PC-3 (cell line): ENCODE data around the gene DNAAF5. TPM values are rescaled to one million over a fixed set of nuclear protein-coding genes. Genes with fewer than 3 reads are reported as not detected.
"Not testable (repeated sequence)": the region's sequence is repeated elsewhere in the genome, so short reads cannot be mapped to it uniquely, and the experiment has no call there.

ENCODE experiments used
- ATAC-seq: fragments of 200-7000 bp; cut with Tn5 transposase; 2 replicates; pipeline ENCODE4 v1.9.1; 2020; ENCODE audit warnings: mild to moderate bottlenecking, moderate library complexity
- BruUV-seq: library from RNA; stranded (reverse); fragments of 400-500 nt; replicated peaks from 2 replicates; lab custom pipeline; 2021; lab: Mats Ljungman, UMichigan
- CTCF ChIA-PET: fragments of 300-600 bp; sonication (Branson Sonifier 250); formaldehyde crosslinking; loops from one replicate; lab custom pipeline; 2022; ENCODE audit warnings: antibody characterized with exemption; lab: Charles Lee
- POLR2A ChIA-PET: fragments of 300-600 bp; sonication (Branson Sonifier 250); formaldehyde crosslinking; loops from one replicate; lab custom pipeline; 2022; ENCODE audit warnings: antibody characterized with exemption; ENCODE audit not compliant: unreplicated experiment; lab: Charles Lee
- DNase-seq: peaks from one replicate; pipeline ENCODE4 v3.0.0-alpha.2; 2015
- H2AFZ ChIP-seq: fragments of 300-600 bp; sonication (generic); 2 replicates; pipeline ENCODE4 v1.6.0; 2016; ENCODE audit warnings: antibody characterized with exemption, low read length
- H3F3A ChIP-seq: fragments of 300-600 bp; sonication (generic); one replicate; pipeline ENCODE4 v1.6.0; 2017; ENCODE audit warnings: antibody characterized with exemption, low read length, control low read depth, mild to moderate bottlenecking; ENCODE audit not compliant: unreplicated experiment
- H3K27ac ChIP-seq: fragments of 300-600 bp; sonication (generic); 2 replicates; pipeline ENCODE4 v1.5.1; 2016; ENCODE audit warnings: mild to moderate bottlenecking, low read length
- H3K27me3 ChIP-seq: fragments of 300-600 bp; sonication (generic); 2 replicates; pipeline ENCODE4 v1.6.1; 2016; ENCODE audit warnings: low read length, mixed read lengths
- H3K36me3 ChIP-seq: fragments of 300-600 bp; sonication (generic); 2 replicates; pipeline ENCODE4 v1.6.1; 2016; ENCODE audit warnings: low read depth, mixed run types, low read length, mixed read lengths
- H3K4me1 ChIP-seq: fragments of 300-600 bp; sonication (generic); 2 replicates; pipeline ENCODE4 v1.5.1; 2016; ENCODE audit warnings: low read length; ENCODE audit not compliant: insufficient read depth
- H3K4me2 ChIP-seq: fragments of 300-600 bp; sonication (generic); 2 replicates; pipeline ENCODE4 v1.6.0; 2016; ENCODE audit warnings: low read length
- H3K4me3 ChIP-seq: fragments of 300-600 bp; sonication (generic); 2 replicates; pipeline ENCODE4 v1.5.1; 2016; ENCODE audit warnings: mild to moderate bottlenecking, low read length, mixed read lengths
- H3K79me2 ChIP-seq: fragments of 300-600 bp; sonication (generic); 2 replicates; pipeline ENCODE4 v1.6.1; 2017; ENCODE audit warnings: low read length, mixed read lengths
- H3K9ac ChIP-seq: fragments of 300-600 bp; sonication (generic); 2 replicates; pipeline ENCODE4 v1.6.0; 2016; ENCODE audit warnings: mild to moderate bottlenecking, low read length
- H3K9me2 ChIP-seq: fragments of 300-600 bp; sonication (generic); replicated peaks from 2 replicates; pipeline ENCODE4 v1.6.1; 2016; ENCODE audit warnings: mixed run types, low read length, mixed read lengths
- H3K9me3 ChIP-seq: fragments of 300-600 bp; sonication (generic); 2 replicates; pipeline ENCODE4 v1.6.1; 2016; ENCODE audit warnings: low read length, mixed read lengths
- H4K20me1 ChIP-seq: fragments of 300-600 bp; sonication (generic); 2 replicates; pipeline ENCODE4 v1.6.1; 2016; ENCODE audit warnings: low read length, mixed read lengths
- EZH2 ChIP-seq: fragments of 300-600 bp; sonication (generic); IDR thresholded peaks from one replicate; pipeline ENCODE4 v1.6.1; 2017; ENCODE audit warnings: antibody characterized with exemption, mild to moderate bottlenecking, low read length; ENCODE audit not compliant: unreplicated experiment
- EZH2phosphoT487 ChIP-seq: fragments of 300-600 bp; sonication (generic); IDR thresholded peaks from 2 replicates; pipeline ENCODE4 v1.6.1; 2018; ENCODE audit warnings: mild to moderate bottlenecking, antibody characterized with exemption, low read length, borderline replicate concordance
- intact Hi-C: fragments of 100-400 bp; cut with micrococcal nuclease; formaldehyde crosslinking; loops from 2 replicates; pipeline ENCODE4 v1.9.0; 2023
- total RNA-seq: library from RNA; depleted of rRNA; stranded (reverse); fragments of >200 nt; gene quantifications from 2 replicates; pipeline ENCODE4 v1.2.3, GENCODE V29; 2014
- TF ChIP-seq, protein P1 (sequence below): fragments of 300-600 bp; sonication (generic); conservative IDR thresholded peaks from 2 replicates; pipeline ENCODE4 v1.5.1; 2017; ENCODE audit warnings: antibody characterized with exemption, low read depth, mild to moderate bottlenecking, low read length

Gene DNAAF5
- total RNA-seq, 1 experiment from 2014 or later = 66.3 TPM

DNA sequence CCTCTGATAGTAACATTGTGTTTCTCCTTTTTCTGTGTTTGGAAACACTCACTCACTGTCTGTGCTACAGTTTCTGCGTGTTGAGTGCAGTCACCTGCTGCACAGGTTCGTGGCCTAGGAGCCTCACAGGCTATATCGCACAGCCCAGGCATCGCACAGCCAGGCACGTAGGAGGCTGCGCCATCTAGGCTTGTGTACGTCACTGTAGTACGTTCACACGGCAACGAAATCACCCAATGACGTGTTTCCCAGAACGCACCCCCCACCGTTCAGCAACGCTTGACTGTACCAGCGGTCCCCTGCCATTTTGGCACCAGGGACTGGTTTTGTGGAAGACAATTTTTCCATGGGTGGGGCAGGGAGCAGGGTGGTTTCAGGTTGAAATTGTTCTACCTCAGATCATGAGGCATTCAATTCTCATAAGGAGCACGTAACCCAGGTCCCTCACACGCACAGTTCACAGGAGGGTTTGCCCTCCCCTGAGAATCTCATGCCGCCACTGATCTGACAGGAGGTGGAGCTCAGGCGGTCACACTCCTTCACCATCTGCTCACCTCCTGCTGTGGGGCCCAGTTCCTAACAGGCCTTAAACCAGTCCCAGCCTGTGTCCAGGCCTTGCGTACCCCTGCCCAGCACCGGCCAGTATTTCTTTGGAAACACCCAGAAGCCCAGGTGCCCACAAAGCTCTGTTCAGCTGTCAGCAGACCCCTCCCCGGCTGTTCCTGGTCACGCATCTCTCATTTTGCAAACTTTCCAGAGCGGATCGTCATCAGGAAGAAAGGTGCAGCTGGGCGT, 23.8 kb downstream of the DNAAF5 start:
- ChIA-PET POLR2A (no interaction called here), CTCF (no interaction called here)
- H3K27ac ChIP-seq = no peak overlapping the region
- H2AFZ ChIP-seq = no peak overlapping the region
- TF ChIP-seq, protein P1, sequence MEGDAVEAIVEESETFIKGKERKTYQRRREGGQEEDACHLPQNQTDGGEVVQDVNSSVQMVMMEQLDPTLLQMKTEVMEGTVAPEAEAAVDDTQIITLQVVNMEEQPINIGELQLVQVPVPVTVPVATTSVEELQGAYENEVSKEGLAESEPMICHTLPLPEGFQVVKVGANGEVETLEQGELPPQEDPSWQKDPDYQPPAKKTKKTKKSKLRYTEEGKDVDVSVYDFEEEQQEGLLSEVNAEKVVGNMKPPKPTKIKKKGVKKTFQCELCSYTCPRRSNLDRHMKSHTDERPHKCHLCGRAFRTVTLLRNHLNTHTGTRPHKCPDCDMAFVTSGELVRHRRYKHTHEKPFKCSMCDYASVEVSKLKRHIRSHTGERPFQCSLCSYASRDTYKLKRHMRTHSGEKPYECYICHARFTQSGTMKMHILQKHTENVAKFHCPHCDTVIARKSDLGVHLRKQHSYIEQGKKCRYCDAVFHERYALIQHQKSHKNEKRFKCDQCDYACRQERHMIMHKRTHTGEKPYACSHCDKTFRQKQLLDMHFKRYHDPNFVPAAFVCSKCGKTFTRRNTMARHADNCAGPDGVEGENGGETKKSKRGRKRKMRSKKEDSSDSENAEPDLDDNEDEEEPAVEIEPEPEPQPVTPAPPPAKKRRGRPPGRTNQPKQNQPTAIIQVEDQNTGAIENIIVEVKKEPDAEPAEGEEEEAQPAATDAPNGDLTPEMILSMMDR = no peak
- no peak for TF ChIP-seq EZH2
- no peak for TF ChIP-seq EZH2phosphoT487
- no peak for DNase-seq
- H4K20me1 ChIP-seq = no peaks in the 10 kb centered on the region
- no peak overlapping the region for H3K9ac ChIP-seq
- no peaks in the 10 kb centered on the region for H3F3A ChIP-seq
- H3K9me2 ChIP-seq = no peaks in the 10 kb centered on the region
- intact Hi-C loops = no loop called here
- H3K4me2 ChIP-seq = no peak overlapping the region
- no peak overlapping the region for H3K4me3 ChIP-seq
- H3K79me2 ChIP-seq = peaks cover 22% of the 10 kb centered on the region; the same call in 1 of the 2 replicates
- no peaks in the 10 kb centered on the region for H3K4me1 ChIP-seq
- no TSS peak for BruUV-seq
- no peak for ATAC-seq
- H3K36me3 ChIP-seq = peaks cover 23% of the 10 kb centered on the region
- no peaks in the 10 kb centered on the region for H3K27me3 ChIP-seq
- H3K9me3 ChIP-seq = no peaks in the 10 kb centered on the region

DNA sequence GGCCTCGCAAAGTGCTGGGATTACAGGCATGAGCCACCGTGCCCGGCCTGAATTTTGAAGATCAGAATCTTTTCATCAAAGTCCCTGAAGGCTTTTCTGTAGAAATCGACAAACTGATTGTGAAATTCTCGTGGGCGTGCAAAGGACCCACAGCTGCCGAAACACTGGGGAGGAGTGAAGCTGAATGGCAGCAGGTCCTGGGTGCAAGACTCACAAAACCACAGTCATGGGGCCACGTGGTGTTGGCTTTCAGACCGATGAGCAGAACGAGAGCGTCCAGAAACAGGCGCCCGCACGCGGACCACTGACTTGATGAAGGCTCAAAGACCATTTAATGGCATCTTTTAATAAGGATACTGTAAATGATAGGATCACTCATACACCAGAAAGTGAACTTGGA, 25.3 kb downstream of the DNAAF5 start:
- TF ChIP-seq EZH2 (no peak), EZH2phosphoT487 (no peak)
- TF ChIP-seq, protein P1 = no peak
- no TSS peak for BruUV-seq
- H3K36me3 ChIP-seq = peaks cover 19% of the 10 kb centered on the region
- no peak overlapping the region for H3K4me2 ChIP-seq
- ATAC-seq (no peak), DNase-seq (no peak)
- H3K9ac ChIP-seq = no peak overlapping the region
- no peaks in the 10 kb centered on the region for H3K4me1 ChIP-seq
- no peak overlapping the region for H2AFZ ChIP-seq
- no peaks in the 10 kb centered on the region for H3K27me3 ChIP-seq
- H4K20me1 ChIP-seq = no peaks in the 10 kb centered on the region
- CTCF ChIA-PET = no interaction called here
- H3K9me2 ChIP-seq = no peaks in the 10 kb centered on the region
- no peak overlapping the region for H3K27ac ChIP-seq
- no peaks in the 10 kb centered on the region for H3F3A ChIP-seq
- POLR2A ChIA-PET = no interaction called here
- no peaks in the 10 kb centered on the region for H3K9me3 ChIP-seq
- peaks cover 11% of the 10 kb centered on the region; the same call in 1 of the 2 replicates for H3K79me2 ChIP-seq
- intact Hi-C loops = no loop called here
- H3K4me3 ChIP-seq = no peak overlapping the region

DNA sequence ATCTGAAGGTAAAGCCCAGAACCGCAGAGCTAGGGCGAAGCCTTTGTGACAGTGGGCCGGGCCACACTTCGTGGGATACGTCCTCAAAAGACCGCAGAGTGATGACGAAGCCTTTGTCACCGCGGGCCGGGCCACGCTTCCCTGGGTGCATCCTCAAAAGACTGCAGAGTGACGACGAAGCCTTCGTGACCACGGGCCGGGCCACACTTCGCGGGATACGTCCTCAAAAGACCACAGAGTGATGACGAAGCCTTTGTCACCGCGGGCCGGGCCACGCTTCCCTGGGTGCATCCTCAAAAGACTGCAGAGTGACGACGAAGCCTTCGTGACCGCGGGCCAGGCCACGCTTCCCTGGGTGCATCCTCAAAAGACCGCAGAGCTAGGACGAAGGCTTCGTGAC, 25.8 kb downstream of the DNAAF5 start:
- H3K9ac ChIP-seq, H3K9me3 ChIP-seq, H3K27ac ChIP-seq, H3K9me2 ChIP-seq, DNase-seq, H2AFZ ChIP-seq, H3K4me1 ChIP-seq, H3F3A ChIP-seq, H3K79me2 ChIP-seq, BruUV-seq, CTCF ChIA-PET, H4K20me1 ChIP-seq, H3K27me3 ChIP-seq, intact Hi-C loops, POLR2A ChIA-PET, H3K4me2 ChIP-seq, H3K4me3 ChIP-seq, ATAC-seq: not testable (repeated sequence)
- peaks cover 21% of the 10 kb centered on the region for H3K36me3 ChIP-seq
